GM18517 (cell line): Measurements from ENCODE around the gene HID1.
"Not testable (repeated sequence)": the region's sequence is repeated elsewhere in the genome, so short reads cannot be mapped to it uniquely, and the experiment has no call there.

Experiments used
- ATAC-seq: cut with Tn5 transposase; IDR thresholded peaks from one replicate; pipeline ENCODE4 v1.9.1; 2021; ENCODE audit warnings: mild to moderate bottlenecking, moderate library complexity; ENCODE audit not compliant: unreplicated experiment

Gene HID1

GRCh38 chr17:74972107-74972972, at the start of gene HID1:
TSS of gene HID1 (minus strand) at chr17:74972759. CDS start at chr17:74972656, 103 bp downstream.
- no peak for ATAC-seq

- ATAC-seq: no peak
These were observed 48.0 kb upstream of the HID1 start for GRCh38 chr17:75020331-75021110.

- ATAC-seq: no peak
These were observed 47.2 kb upstream of the HID1 start for GRCh38 chr17:75019710-75020109.

- ATAC-seq: no peak
These were observed 46.6 kb upstream of the HID1 start for GRCh38 chr17:75019146-75019545.

GRCh38 chr17:75013092-75013559, 40.6 kb upstream of the HID1 start:
- ATAC-seq: no peak

- peak; percentile 72 for ATAC-seq
These were observed 40.0 kb upstream of the HID1 start, which contains the start of gene MRPL58 for GRCh38 chr17:75012346-75013091. TSS of gene MRPL58 (plus strand) at chr17:75012670. CDS start at chr17:75012687, 17 bp downstream.

GRCh38 chr17:75012096-75012345, 39.5 kb upstream of the HID1 start:
- ATAC-seq: no peak

- ATAC-seq: no peak
These were observed 39.0 kb upstream of the HID1 start for GRCh38 chr17:75011401-75012095.

- ATAC-seq: no peak
These were observed 38.3 kb upstream of the HID1 start for GRCh38 chr17:75010683-75011400.

GRCh38 chr17:75009139-75009724, 36.7 kb upstream of the HID1 start:
- ATAC-seq: no peak

- ATAC-seq: no peak
These were observed 35.8 kb upstream of the HID1 start for GRCh38 chr17:75008373-75008772.

- ATAC-seq: no peak
These were observed 34.1 kb upstream of the HID1 start for GRCh38 chr17:75006653-75007052.

- ATAC-seq: not testable (repeated sequence)
These were observed 33.5 kb upstream of the HID1 start for GRCh38 chr17:75006084-75006483.

GRCh38 chr17:75005291-75005690, 32.7 kb upstream of the HID1 start:
- ATAC-seq: no peak

- no peak for ATAC-seq
These were observed 31.8 kb upstream of the HID1 start for GRCh38 chr17:75004371-75004770.

GRCh38 chr17:75003957-75004355, 31.4 kb upstream of the HID1 start:
- ATAC-seq: no peak

- ATAC-seq: no peak
These were observed 30.8 kb upstream of the HID1 start for GRCh38 chr17:75003070-75003956.

- ATAC-seq: no peak
These were observed 29.6 kb upstream of the HID1 start for GRCh38 chr17:75001915-75002843.
